Measurements from ENCODE around the gene TAMALIN.

The TAMALIN gene

GRCh38 chr12:52038447-52038846 lies 31.7 kb downstream of the TAMALIN start:
- no peak for DNase-seq

GRCh38 chr12:52041035-52041434 lies 34.3 kb downstream of the TAMALIN start:
- DNase-seq: no peak

- peak; percentile 36 for DNase-seq
Observed at GRCh38 chr12:52041695-52042123, 35.0 kb downstream of the TAMALIN start.

GRCh38 chr12:52042706-52043385 lies 36.1 kb downstream of the TAMALIN start:
- DNase-seq: no peak

- no peak for DNase-seq
Observed at GRCh38 chr12:52043386-52044212, 36.9 kb downstream of the TAMALIN start.

- DNase-seq: no peak
Observed at GRCh38 chr12:52044292-52044983, 37.7 kb downstream of the TAMALIN start.

GRCh38 chr12:52045794-52046199 lies 39.1 kb downstream of the TAMALIN start:
- no peak for DNase-seq

GRCh38 chr12:52046859-52047258 lies 40.1 kb downstream of the TAMALIN start:
- no peak for DNase-seq

GRCh38 chr12:52049286-52049685 lies 42.5 kb downstream of the TAMALIN start:
- no peak for DNase-seq

GRCh38 chr12:52049688-52050087 lies 42.9 kb downstream of the TAMALIN start:
- DNase-seq: no peak

GRCh38 chr12:52050116-52050757 lies 43.5 kb downstream of the TAMALIN start:
- peak; percentile 32 for DNase-seq

- DNase-seq: peak; percentile 100
Observed at GRCh38 chr12:52050758-52051541, 44.2 kb downstream of the TAMALIN start, which contains the start of gene NR4A1. NR4A1 (plus strand) TSS chr12:52051442; CDS start chr12:52054329, 2,887 bp downstream.

- DNase-seq: peak; percentile 50
Observed at GRCh38 chr12:52052468-52053186, 45.9 kb downstream of the TAMALIN start.

- DNase-seq: peak; percentile 61
Observed at GRCh38 chr12:52053536-52054209, 46.9 kb downstream of the TAMALIN start.

GRCh38 chr12:52054231-52054832 lies 47.6 kb downstream of the TAMALIN start:
- peak; percentile 60 for DNase-seq

GRCh38 chr12:52054833-52055730 lies 48.3 kb downstream of the TAMALIN start:
- DNase-seq: peak; percentile 52

- DNase-seq: peak; percentile 54
Observed at GRCh38 chr12:52055731-52056711, 49.3 kb downstream of the TAMALIN start.
